ENCODE data around the gene PDGFD. TPM values are rescaled to one million over a fixed set of nuclear protein-coding genes. Genes with fewer than 3 reads are reported as not detected.

Gene PDGFD
- total RNA-seq, 1 donor from 2014 or later: 8.0 TPM

GRCh38 chr11:104134745-104135144 lies 29.2 kb downstream of the PDGFD start:
- H3K27ac Mint-ChIP-seq: no peak overlapping the region
- no peaks in the 10 kb centered on the region for H3K27me3 Mint-ChIP-seq
- H3K9me3 Mint-ChIP-seq (ENCODE audit: low read depth): no peaks in the 10 kb centered on the region
- no peak overlapping the region for H3K4me3 Mint-ChIP-seq (ENCODE audit: low read depth)
- TF ChIP-seq CTCF (IDR thresholded peaks at IDR 0.05; ENCODE audit: unreplicated experiment): no peak
- no peaks in the 10 kb centered on the region for H3K36me3 Mint-ChIP-seq (ENCODE audit: insufficient read depth)
- no peak for DNase-seq (ENCODE audit: low spot score, unreplicated experiment)
- no peaks in the 10 kb centered on the region for H3K4me1 Mint-ChIP-seq (ENCODE audit: low read depth)

GRCh38 chr11:104130161-104130560 lies 33.8 kb downstream of the PDGFD start:
- Mint-ChIP-seq H3K4me3 (ENCODE audit: low read depth) (no peak overlapping the region), H3K4me1 (ENCODE audit: low read depth) (no peaks in the 10 kb centered on the region), H3K9me3 (ENCODE audit: low read depth) (no peaks in the 10 kb centered on the region), H3K36me3 (ENCODE audit: insufficient read depth) (no peaks in the 10 kb centered on the region), H3K27ac (no peak overlapping the region), H3K27me3 (no peaks in the 10 kb centered on the region)
- no peak for TF ChIP-seq CTCF (IDR thresholded peaks at IDR 0.05; ENCODE audit: unreplicated experiment)
- DNase-seq (ENCODE audit: low spot score, unreplicated experiment): no peak

GRCh38 chr11:104129145-104129544 lies 34.8 kb downstream of the PDGFD start:
- no peaks in the 10 kb centered on the region for H3K9me3 Mint-ChIP-seq (ENCODE audit: low read depth)
- DNase-seq (ENCODE audit: low spot score, unreplicated experiment): no peak
- H3K27me3 Mint-ChIP-seq: no peaks in the 10 kb centered on the region
- no peaks in the 10 kb centered on the region for H3K4me1 Mint-ChIP-seq (ENCODE audit: low read depth)
- no peak for TF ChIP-seq CTCF (IDR thresholded peaks at IDR 0.05; ENCODE audit: unreplicated experiment)
- no peak overlapping the region for H3K4me3 Mint-ChIP-seq (ENCODE audit: low read depth)
- no peak overlapping the region for H3K27ac Mint-ChIP-seq
- H3K36me3 Mint-ChIP-seq (ENCODE audit: insufficient read depth): no peaks in the 10 kb centered on the region

- H3K36me3 Mint-ChIP-seq (ENCODE audit: insufficient read depth): no peaks in the 10 kb centered on the region
- H3K27ac Mint-ChIP-seq: no peak overlapping the region
- H3K4me3 Mint-ChIP-seq (ENCODE audit: low read depth): no peak overlapping the region
- no peaks in the 10 kb centered on the region for H3K9me3 Mint-ChIP-seq (ENCODE audit: low read depth)
- H3K27me3 Mint-ChIP-seq: no peaks in the 10 kb centered on the region
- H3K4me1 Mint-ChIP-seq (ENCODE audit: low read depth): no peaks in the 10 kb centered on the region
- no peak for DNase-seq (ENCODE audit: low spot score, unreplicated experiment)
- TF ChIP-seq CTCF (IDR thresholded peaks at IDR 0.05; ENCODE audit: unreplicated experiment): no peak
Observed at GRCh38 chr11:104127828-104128227, 36.1 kb downstream of the PDGFD start.

- no peak for TF ChIP-seq CTCF (IDR thresholded peaks at IDR 0.05; ENCODE audit: unreplicated experiment)
- Mint-ChIP-seq H3K4me1 (ENCODE audit: low read depth) (no peaks in the 10 kb centered on the region), H3K36me3 (ENCODE audit: insufficient read depth) (no peaks in the 10 kb centered on the region), H3K4me3 (ENCODE audit: low read depth) (no peak overlapping the region), H3K27me3 (no peaks in the 10 kb centered on the region), H3K9me3 (ENCODE audit: low read depth) (no peaks in the 10 kb centered on the region), H3K27ac (no peak overlapping the region)
- no peak for DNase-seq (ENCODE audit: low spot score, unreplicated experiment)
Observed at GRCh38 chr11:104126464-104126863, 37.5 kb downstream of the PDGFD start.
